Tibial nerve (tissue), 4 donors: ENCODE data around the gene SPAG9.

Experiments used
- EP300 ChIP-seq, 2 donors: sonication (generic); formaldehyde crosslinking; IDR thresholded peaks; one replicate each; pipeline ENCODE4 v1.6.1; 2017; ENCODE audit warnings: antibody characterized with exemption in 2 of 2, mild to moderate bottlenecking in 1 of 2
- POLR2A ChIP-seq, 2 donors: fragments of 450-650 bp; IDR thresholded peaks; one replicate each; pipeline ENCODE4 v1.6.1; 2017; ENCODE audit warnings: antibody characterized with exemption in 2 of 2, mild to moderate bottlenecking in 2 of 2, moderate library complexity in 2 of 2
- TF ChIP-seq, protein P1 (sequence below), 5 experiments: fragments of 200-600 bp in 3 of 5; fragments of 450-650 bp in 2 of 5; sonication (generic) in 3 of 5; IDR thresholded peaks; one replicate each; pipeline ENCODE4 v1.5.1; 2016 to 2019; ENCODE audit warnings: antibody characterized with exemption in 5 of 5, mild to moderate bottlenecking in 3 of 5, moderate library complexity in 2 of 5

DNA sequence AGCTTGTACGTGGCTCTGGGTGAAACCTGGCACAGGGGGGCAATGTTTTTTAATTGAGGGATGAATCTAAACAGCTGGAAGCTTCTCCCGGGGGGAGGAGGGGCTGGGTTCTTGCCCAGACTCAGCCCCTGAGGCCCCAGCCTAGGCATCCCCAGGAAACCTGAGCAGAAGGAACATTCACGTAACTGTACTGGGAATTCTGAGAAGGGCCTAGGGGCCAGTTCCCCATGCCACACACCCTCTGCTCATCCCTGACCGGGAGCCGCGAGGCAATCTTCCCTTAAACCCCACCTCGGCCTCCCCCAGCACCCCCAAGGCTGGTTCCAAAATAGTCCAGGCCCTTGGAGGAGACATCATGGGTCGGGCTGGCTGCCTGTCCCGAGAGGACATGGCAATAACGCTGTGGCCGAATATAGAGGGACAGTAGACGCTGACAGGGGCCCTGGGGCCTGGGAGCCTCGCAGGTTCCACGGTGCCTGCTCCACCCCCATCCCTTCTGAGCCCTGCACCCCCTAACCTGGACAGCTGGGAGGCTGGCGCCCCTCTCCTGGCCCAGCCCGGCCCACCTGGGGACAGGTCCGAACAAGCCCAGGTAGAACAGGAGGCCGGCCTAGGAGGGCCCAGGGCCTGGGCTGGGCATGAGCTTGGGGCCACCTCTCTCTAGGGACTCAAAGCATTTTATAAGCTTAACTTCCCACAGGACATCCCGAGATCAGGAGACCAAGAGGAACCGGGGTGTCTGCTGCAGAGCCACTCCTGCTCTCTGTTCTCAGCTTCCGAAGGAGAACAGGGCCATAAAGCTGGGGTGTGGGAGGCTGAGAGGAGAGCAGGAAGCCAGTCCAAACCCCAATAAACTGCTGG lies 171.3 kb downstream of the SPAG9 start:
- TF ChIP-seq EP300 (IDR thresholded peaks at IDR 0.05) (no peak), POLR2A (IDR thresholded peaks at IDR 0.05) (no peak)
- TF ChIP-seq, protein P1, sequence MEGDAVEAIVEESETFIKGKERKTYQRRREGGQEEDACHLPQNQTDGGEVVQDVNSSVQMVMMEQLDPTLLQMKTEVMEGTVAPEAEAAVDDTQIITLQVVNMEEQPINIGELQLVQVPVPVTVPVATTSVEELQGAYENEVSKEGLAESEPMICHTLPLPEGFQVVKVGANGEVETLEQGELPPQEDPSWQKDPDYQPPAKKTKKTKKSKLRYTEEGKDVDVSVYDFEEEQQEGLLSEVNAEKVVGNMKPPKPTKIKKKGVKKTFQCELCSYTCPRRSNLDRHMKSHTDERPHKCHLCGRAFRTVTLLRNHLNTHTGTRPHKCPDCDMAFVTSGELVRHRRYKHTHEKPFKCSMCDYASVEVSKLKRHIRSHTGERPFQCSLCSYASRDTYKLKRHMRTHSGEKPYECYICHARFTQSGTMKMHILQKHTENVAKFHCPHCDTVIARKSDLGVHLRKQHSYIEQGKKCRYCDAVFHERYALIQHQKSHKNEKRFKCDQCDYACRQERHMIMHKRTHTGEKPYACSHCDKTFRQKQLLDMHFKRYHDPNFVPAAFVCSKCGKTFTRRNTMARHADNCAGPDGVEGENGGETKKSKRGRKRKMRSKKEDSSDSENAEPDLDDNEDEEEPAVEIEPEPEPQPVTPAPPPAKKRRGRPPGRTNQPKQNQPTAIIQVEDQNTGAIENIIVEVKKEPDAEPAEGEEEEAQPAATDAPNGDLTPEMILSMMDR (IDR thresholded peaks at IDR 0.05) = no peak
